Kidney epithelial cell (primary cell): Measurements from ENCODE around the gene OPTC. TPM values are rescaled to one million over a fixed set of nuclear protein-coding genes. Genes with fewer than 3 reads are reported as not detected.
"Not testable (repeated sequence)": the region's sequence is repeated elsewhere in the genome, so short reads cannot be mapped to it uniquely, and the experiment has no call there.

ENCODE experiments used
- DNase-seq: peaks from one replicate; pipeline ENCODE4 v3.0.0-alpha.2; 2010; ENCODE audit warnings: low read depth
- H3K27me3 ChIP-seq: 2 replicates; pipeline ENCODE4 v1.6.0; 2011; ENCODE audit warnings: low read length; ENCODE audit not compliant: control insufficient read depth, insufficient read depth
- H3K36me3 ChIP-seq: 2 replicates; pipeline ENCODE4 v1.5.1; 2011; ENCODE audit warnings: low read length; ENCODE audit not compliant: control insufficient read depth, insufficient read depth
- H3K4me3 ChIP-seq: 2 replicates; pipeline ENCODE4 v1.5.1; 2011; ENCODE audit warnings: low read depth, mild to moderate bottlenecking, control low read depth, low read length
- total RNA-seq: library from RNA; depleted of rRNA; stranded (reverse); fragments of >200 nt; gene quantifications from 2 replicates; pipeline ENCODE4 v1.2.3, GENCODE V29; 2015
- TF ChIP-seq, protein P1 (sequence below): IDR thresholded peaks from 2 replicates; pipeline ENCODE4 v1.5.1; 2011; ENCODE audit warnings: mild to moderate bottlenecking, moderate library complexity, low read length, control low read depth, inconsistent platforms; ENCODE audit not compliant: insufficient read depth, poor library complexity, severe bottlenecking

Gene OPTC
- total RNA-seq, 1 donor from 2014 or later, result not detected

DNA sequence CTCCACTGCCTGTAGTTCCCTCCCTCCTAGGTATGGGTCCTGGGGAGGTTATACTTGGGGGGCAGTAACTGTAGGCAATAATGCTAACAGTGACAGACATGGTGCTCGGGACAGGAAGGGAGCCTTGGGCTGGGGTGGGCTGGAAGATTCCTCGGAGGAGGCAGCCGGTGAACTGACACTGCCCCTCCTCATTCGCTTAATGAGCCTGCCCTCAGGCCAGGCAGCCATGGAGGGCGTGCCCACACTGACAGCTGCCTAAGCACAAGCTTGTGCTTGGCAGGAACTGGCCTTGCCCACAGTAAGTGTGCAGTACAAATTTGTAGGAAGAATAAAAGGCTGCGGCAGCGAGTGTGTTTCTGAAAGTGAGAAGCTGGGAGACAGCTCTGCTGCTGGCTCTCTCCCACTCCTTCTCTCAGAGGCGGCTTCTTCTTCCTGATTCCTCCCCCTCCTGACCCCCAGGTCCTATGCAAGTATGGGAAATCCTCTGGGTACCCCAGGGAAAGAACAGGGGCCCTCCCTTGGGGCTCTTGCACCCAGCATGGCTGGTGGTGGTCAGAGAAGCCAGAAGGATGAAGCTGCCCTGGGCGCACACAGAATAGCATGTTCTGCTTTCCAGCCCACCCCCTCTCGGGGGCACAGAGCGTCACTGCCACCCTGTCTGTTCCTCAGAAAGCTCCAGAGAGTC is 23.6 kb downstream of the OPTC start:
- Histone ChIP-seq H3K36me3 (no peaks in the 10 kb centered on the region), H3K4me3 (no peak overlapping the region), H3K27me3 (no peaks in the 10 kb centered on the region)
- TF ChIP-seq, protein P1, sequence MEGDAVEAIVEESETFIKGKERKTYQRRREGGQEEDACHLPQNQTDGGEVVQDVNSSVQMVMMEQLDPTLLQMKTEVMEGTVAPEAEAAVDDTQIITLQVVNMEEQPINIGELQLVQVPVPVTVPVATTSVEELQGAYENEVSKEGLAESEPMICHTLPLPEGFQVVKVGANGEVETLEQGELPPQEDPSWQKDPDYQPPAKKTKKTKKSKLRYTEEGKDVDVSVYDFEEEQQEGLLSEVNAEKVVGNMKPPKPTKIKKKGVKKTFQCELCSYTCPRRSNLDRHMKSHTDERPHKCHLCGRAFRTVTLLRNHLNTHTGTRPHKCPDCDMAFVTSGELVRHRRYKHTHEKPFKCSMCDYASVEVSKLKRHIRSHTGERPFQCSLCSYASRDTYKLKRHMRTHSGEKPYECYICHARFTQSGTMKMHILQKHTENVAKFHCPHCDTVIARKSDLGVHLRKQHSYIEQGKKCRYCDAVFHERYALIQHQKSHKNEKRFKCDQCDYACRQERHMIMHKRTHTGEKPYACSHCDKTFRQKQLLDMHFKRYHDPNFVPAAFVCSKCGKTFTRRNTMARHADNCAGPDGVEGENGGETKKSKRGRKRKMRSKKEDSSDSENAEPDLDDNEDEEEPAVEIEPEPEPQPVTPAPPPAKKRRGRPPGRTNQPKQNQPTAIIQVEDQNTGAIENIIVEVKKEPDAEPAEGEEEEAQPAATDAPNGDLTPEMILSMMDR, result no peak
- no peak for DNase-seq

DNA sequence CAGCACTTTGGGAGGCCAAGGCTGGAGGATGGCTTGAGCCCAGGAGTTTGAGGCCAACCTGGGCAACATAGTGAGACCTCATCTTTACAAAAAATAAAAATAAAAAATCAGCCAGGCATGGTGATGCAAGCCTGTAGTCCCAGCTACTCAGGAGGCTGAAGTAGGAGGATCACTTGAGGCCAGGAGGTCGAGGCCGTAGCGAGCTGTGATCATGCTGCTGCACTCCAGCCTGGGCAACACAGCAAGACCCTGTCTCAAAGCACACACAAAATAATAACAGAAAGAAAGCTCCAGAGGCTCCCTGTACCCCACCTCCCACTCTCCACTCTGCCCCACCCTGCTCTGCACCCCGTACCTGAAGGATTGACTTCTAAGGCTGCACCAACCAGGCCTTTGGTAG is 24.2 kb downstream of the OPTC start:
- not testable (repeated sequence) for H3K27me3 ChIP-seq, H3K4me3 ChIP-seq, DNase-seq, H3K36me3 ChIP-seq

DNA sequence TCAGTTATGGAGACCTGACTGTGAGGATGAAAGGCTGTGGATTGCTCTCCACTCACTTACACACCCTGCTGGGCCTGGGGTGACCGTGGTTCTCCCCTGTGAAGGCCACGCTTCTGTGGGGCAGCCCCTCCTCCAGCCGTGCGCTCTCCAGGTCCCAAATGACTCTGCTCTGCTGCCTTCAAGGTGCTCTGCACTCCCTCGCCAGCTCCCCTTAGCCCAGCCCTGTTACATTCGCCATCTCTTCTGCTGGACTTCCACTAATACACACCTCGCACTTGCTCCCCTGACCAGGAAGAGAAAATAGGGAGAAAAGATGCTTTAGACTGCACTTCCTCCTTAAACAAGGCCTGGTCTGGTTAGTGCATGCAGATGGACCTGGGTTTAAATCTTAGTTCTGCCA is 24.6 kb downstream of the OPTC start:
- Histone ChIP-seq H3K4me3 (no peak overlapping the region), H3K27me3 (no peaks in the 10 kb centered on the region), H3K36me3 (no peaks in the 10 kb centered on the region)
- no peak for DNase-seq
- TF ChIP-seq, protein P1, result no peak

DNA sequence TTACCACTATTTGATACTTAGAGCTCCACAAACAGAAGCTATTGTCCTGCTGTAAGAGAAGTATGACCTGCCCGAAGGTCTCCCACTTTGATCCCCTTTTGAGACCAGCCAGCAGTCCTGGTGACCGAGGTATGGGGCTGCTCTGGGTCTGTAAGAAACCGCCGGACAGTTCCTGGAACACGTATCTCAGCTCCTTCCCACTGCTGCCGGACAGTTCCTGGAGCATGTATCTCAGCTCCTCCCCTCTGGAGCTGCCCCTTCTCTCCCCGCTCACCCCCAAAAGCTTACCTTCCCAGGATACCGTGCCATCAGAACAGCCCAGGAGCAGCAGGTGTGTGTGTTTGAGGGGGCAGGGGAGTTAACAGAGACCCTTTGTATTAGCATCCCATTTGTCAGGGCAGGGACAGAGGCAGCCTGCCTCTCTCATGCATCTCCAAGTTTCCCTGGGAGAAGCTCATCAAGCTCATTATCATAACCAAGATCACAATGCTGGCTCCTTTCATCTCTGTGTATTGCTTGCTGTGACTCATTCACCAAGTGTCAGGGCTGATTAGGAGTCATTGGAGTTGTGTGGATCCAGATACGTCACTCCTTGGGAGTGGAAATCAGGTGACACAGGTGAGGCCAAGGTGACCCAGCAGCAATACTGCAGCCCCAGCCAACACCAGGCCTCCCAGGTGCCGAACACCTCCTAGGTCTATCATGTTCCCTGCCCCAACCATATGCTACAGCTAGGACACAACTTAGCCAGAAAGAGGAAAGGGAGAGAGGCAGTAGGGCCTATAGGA is 25.3 kb downstream of the OPTC start:
- no peak for DNase-seq
- Histone ChIP-seq H3K27me3 (no peaks in the 10 kb centered on the region), H3K4me3 (no peak overlapping the region), H3K36me3 (no peaks in the 10 kb centered on the region)
- TF ChIP-seq, protein P1, result no peak

DNA sequence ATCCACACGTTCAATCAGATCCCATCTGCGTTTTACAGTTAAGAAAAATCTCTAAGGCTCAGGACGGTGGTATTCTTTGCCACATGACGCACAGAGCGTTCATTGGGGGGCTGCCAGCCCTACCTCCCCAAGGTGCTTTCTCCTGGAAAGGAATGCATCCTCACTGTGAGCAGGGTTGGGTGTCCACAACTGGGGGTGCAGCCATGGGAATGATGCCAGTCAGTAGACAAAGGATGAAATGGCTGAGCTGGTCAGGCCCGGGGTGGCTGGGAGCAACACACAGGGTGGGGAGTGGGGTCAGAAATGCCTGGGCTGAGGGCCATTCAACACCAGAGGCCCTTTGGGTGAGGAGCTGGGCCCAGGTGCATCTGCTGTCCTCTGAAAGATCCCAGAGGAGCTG is 25.9 kb downstream of the OPTC start:
- TF ChIP-seq, protein P1, result no peak
- Histone ChIP-seq H3K27me3 (no peaks in the 10 kb centered on the region), H3K4me3 (no peak overlapping the region), H3K36me3 (no peaks in the 10 kb centered on the region)
- DNase-seq, result no peak

DNA sequence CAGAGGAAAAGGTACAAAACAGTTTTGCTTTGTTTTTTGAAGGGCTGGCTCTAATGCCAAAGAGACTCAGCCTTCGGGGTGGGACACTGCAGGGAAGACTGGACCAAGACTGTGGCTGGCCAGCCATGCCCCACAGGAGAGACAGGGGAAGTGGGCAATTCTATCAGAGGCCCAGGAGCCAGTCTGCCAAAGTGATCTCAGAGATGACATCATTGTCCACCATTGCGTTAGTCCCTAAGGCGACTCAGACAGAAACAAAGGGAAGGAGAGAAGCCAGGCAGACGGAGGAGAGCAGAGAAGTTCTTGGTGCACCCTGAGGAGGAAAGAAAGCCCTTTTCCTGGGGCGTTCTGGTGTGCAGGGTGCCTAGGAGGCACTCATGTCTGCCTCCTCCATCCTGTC is 26.4 kb downstream of the OPTC start:
- H3K4me3 ChIP-seq, result no peak overlapping the region
- no peak for DNase-seq
- H3K27me3 ChIP-seq, result no peaks in the 10 kb centered on the region
- H3K36me3 ChIP-seq, result no peaks in the 10 kb centered on the region
- TF ChIP-seq, protein P1, result no peak
